OCI-LY7 (cell line): ENCODE data around the gene OR1K1. TPM values are rescaled to one million over a fixed set of nuclear protein-coding genes. Genes with fewer than 3 reads are reported as not detected.

Experiments used
- BruUV-seq: library from RNA; stranded (reverse); fragments of 400-500 nt; replicated peaks from 2 replicates; lab custom pipeline; 2021; lab: Mats Ljungman, UMichigan
- CTCF ChIA-PET: fragments of 300-600 bp; sonication (Branson Sonifier 250); formaldehyde crosslinking; loops from one replicate; lab custom pipeline; 2022; ENCODE audit warnings: antibody characterized with exemption; ENCODE audit not compliant: unreplicated experiment; lab: Charles Lee
- POLR2A ChIA-PET: fragments of 300-600 bp; sonication (Branson Sonifier 250); formaldehyde crosslinking; loops from one replicate; lab custom pipeline; 2022; ENCODE audit warnings: antibody characterized with exemption; lab: Charles Lee
- DNase-seq: peaks from one replicate; pipeline ENCODE4 v3.0.0-alpha.2; 2015; ENCODE audit warnings: low spot score
- H2AFZ ChIP-seq: fragments of 200-600 bp; sonication (generic), shearing (Covaris generic); 2 replicates; pipeline ENCODE4 v1.6.1; 2014; ENCODE audit warnings: mild to moderate bottlenecking, antibody characterized with exemption, low read length, moderate library complexity
- H3K27ac ChIP-seq: fragments of 200-600 bp; sonication (generic); 2 replicates; pipeline ENCODE4 v1.5.1; 2014; ENCODE audit warnings: mixed run types, low read depth, mild to moderate bottlenecking, moderate library complexity, low read length, inconsistent platforms; ENCODE audit not compliant: poor library complexity, severe bottlenecking
- H3K36me3 ChIP-seq: fragments of 200-600 bp; sonication (generic); 2 replicates; pipeline ENCODE4 v1.6.1; 2014; ENCODE audit warnings: mild to moderate bottlenecking, antibody characterized with exemption, low read length, moderate library complexity, mixed read lengths; ENCODE audit not compliant: insufficient read depth
- H3K4me1 ChIP-seq: fragments of 200-600 bp; sonication (generic); 2 replicates; pipeline ENCODE4 v1.5.1; 2014; ENCODE audit warnings: mild to moderate bottlenecking, low read length; ENCODE audit not compliant: insufficient read depth, poor library complexity, severe bottlenecking
- H3K4me2 ChIP-seq: fragments of 200-600 bp; sonication (generic); 2 replicates; pipeline ENCODE4 v1.6.1; 2014; ENCODE audit warnings: mild to moderate bottlenecking, low read length
- H3K4me3 ChIP-seq: fragments of 200-600 bp; sonication (generic); 2 replicates; pipeline ENCODE4 v1.5.1; 2014; ENCODE audit warnings: mild to moderate bottlenecking, low read depth, low read length; ENCODE audit not compliant: poor library complexity, severe bottlenecking
- H3K79me2 ChIP-seq: fragments of 200-600 bp; sonication (generic); 2 replicates; pipeline ENCODE4 v1.6.1; 2016; ENCODE audit warnings: low read depth, mild to moderate bottlenecking, low read length, moderate library complexity, mixed read lengths; ENCODE audit not compliant: insufficient read depth
- H3K9me2 ChIP-seq: fragments of 200-600 bp; sonication (generic); 2 replicates; pipeline ENCODE4 v1.6.1; 2016; ENCODE audit warnings: mild to moderate bottlenecking, low read length, mixed read lengths; ENCODE audit not compliant: insufficient read depth
- H3K9me3 ChIP-seq: fragments of 200-600 bp; sonication (generic); 2 replicates; pipeline ENCODE4 v1.6.1; 2014; ENCODE audit warnings: mild to moderate bottlenecking, mixed run types, low read length, mixed read lengths
- H4K20me1 ChIP-seq: fragments of 200-600 bp; sonication (generic); 2 replicates; pipeline ENCODE4 v1.6.1; 2014; ENCODE audit warnings: mild to moderate bottlenecking, antibody characterized with exemption, low read length, moderate library complexity, mixed read lengths; ENCODE audit not compliant: insufficient read depth
- CTCF ChIP-seq: fragments of 200-600 bp; sonication (generic); conservative IDR thresholded peaks from 2 replicates; pipeline ENCODE4 v1.5.1; 2014; ENCODE audit warnings: mild to moderate bottlenecking, antibody characterized with exemption, low read length, moderate library complexity, mixed read lengths
- EZH2phosphoT487 ChIP-seq: fragments of 200-600 bp; sonication (generic); IDR thresholded peaks from 2 replicates; pipeline ENCODE4 v1.6.1; 2018; ENCODE audit warnings: low read depth, borderline replicate concordance, mild to moderate bottlenecking, mixed run types, antibody characterized with exemption, low read length, moderate library complexity, mixed read lengths
- intact Hi-C: fragments of 100-400 bp; cut with micrococcal nuclease; formaldehyde crosslinking; loops from one replicate; pipeline ENCODE4 v1.10.0; 2022; ENCODE audit not compliant: unreplicated experiment
- total RNA-seq, 2 experiments: library from RNA; depleted of rRNA in 1 of 2; stranded (reverse); fragments of >200 nt in 1 of 2; shearing (Covaris generic) in 1 of 2; gene quantifications; 2 replicates each; pipeline ENCODE4 v1.2.3, GENCODE V29; 2014 to 2022

OR1K1 gene
- total RNA-seq, 2 experiments from 2014 or later: not detected

- no peak for DNase-seq
- intact Hi-C loops: loop anchor here (10.0 kb wide), 1 partner anchor 523 kb away; no protein-coding TSS in a partner anchor
- Histone ChIP-seq H3K9me3 (no peaks in the 10 kb centered on the region), H3K4me3 (no peak overlapping the region), H3K9me2 (no peaks in the 10 kb centered on the region), H4K20me1 (no peaks in the 10 kb centered on the region), H3K79me2 (peaks cover 22% of the 10 kb centered on the region; the same call in 1 of the 2 replicates), H3K27ac (no peak overlapping the region), H2AFZ (no peak overlapping the region), H3K4me2 (no peak overlapping the region), H3K36me3 (peaks cover 85% of the 10 kb centered on the region), H3K4me1 (peaks cover 5% of the 10 kb centered on the region)
- ChIA-PET CTCF (no interaction called here), POLR2A (interaction anchor here (0.6 to 1.1 kb wide), 2 partner anchors 126 to 293 kb away, joined by 3 read pairs; no protein-coding TSS in a partner anchor)
- TF ChIP-seq CTCF: no peak
- TF ChIP-seq EZH2phosphoT487: no peak
- BruUV-seq: no TSS peak
Measured at GRCh38 chr9:122821278-122821943, 21.5 kb downstream of the OR1K1 start.

- Histone ChIP-seq H3K4me1 (peaks cover 11% of the 10 kb centered on the region), H3K79me2 (peaks cover 28% of the 10 kb centered on the region), H3K36me3 (peaks cover 78% of the 10 kb centered on the region), H3K9me3 (no peaks in the 10 kb centered on the region), H4K20me1 (no peaks in the 10 kb centered on the region), H2AFZ (no peak overlapping the region), H3K4me2 (no peak overlapping the region), H3K27ac (no peak overlapping the region), H3K4me3 (no peak overlapping the region), H3K9me2 (no peaks in the 10 kb centered on the region)
- BruUV-seq: no TSS peak
- CTCF ChIA-PET: no interaction called here
- POLR2A ChIA-PET: interaction anchor here (0.6 kb wide), 1 partner anchor 645 kb away, joined by 3 read pairs; no protein-coding TSS in a partner anchor
- TF ChIP-seq CTCF (no peak), EZH2phosphoT487 (no peak)
- intact Hi-C loops: loop anchor here (10.0 kb wide), 1 partner anchor 523 kb away; no protein-coding TSS in a partner anchor
- no peak for DNase-seq
Measured at GRCh38 chr9:122822056-122822455, 22.1 kb downstream of the OR1K1 start.

- intact Hi-C loops: loop anchor here (10.0 kb wide), 1 partner anchor 522 kb away; no protein-coding TSS in a partner anchor
- CTCF ChIA-PET: no interaction called here
Measured at GRCh38 chr9:122822938-122823337, 23.0 kb downstream of the OR1K1 start.

More at GRCh38 chr9:122822938-122823337, 23.0 kb downstream of the OR1K1 start:
- no peak overlapping the region for H3K27ac ChIP-seq
- H3K79me2 ChIP-seq: peaks cover 37% of the 10 kb centered on the region
- H3K4me1 ChIP-seq: peaks cover 17% of the 10 kb centered on the region
- TF ChIP-seq EZH2phosphoT487 (no peak), CTCF (no peak)
- H3K36me3 ChIP-seq: peaks cover 70% of the 10 kb centered on the region
- H3K4me2 ChIP-seq: no peak overlapping the region
- H4K20me1 ChIP-seq: no peaks in the 10 kb centered on the region
- POLR2A ChIA-PET: no interaction called here
- no TSS peak for BruUV-seq
- no peak overlapping the region for H3K4me3 ChIP-seq
- H3K9me3 ChIP-seq: no peaks in the 10 kb centered on the region
- no peaks in the 10 kb centered on the region for H3K9me2 ChIP-seq
- no peak overlapping the region for H2AFZ ChIP-seq
- no peak for DNase-seq
